Spinal cord (tissue), 10 donors: ENCODE results near the gene NR1D2. TPM values are rescaled to one million over a fixed set of nuclear protein-coding genes. Genes with fewer than 3 reads are reported as not detected.

ENCODE experiments used
- DNase-seq, 6 donors: peaks; one replicate each; pipeline versions ENCODE4 v3.0.0 to v3.0.0-alpha.2; 2013 to 2015; ENCODE audit warnings: low spot score in 6 of 6, low read depth in 4 of 6
- H3K27ac ChIP-seq: one replicate; pipeline ENCODE4 v1.5.1; 2013; ENCODE audit warnings: low read depth, low read length, control low read depth
- H3K27me3 ChIP-seq: one replicate; pipeline ENCODE4 v1.6.1; 2013; ENCODE audit warnings: low read length; ENCODE audit not compliant: control insufficient read depth, insufficient read depth
- H3K36me3 ChIP-seq: one replicate; pipeline ENCODE4 v1.6.1; 2013; ENCODE audit warnings: low read length; ENCODE audit not compliant: control insufficient read depth, insufficient read depth
- H3K4me1 ChIP-seq: one replicate; pipeline ENCODE4 v1.6.1; 2013; ENCODE audit warnings: low read length; ENCODE audit not compliant: control insufficient read depth, insufficient read depth
- H3K4me3 ChIP-seq: one replicate; pipeline ENCODE4 v1.5.1; 2013; ENCODE audit warnings: low read depth, low read length, control low read depth
- H3K9me3 ChIP-seq: one replicate; pipeline ENCODE4 v1.6.1; 2013; ENCODE audit warnings: low read length; ENCODE audit not compliant: control insufficient read depth, insufficient read depth
- WGBS: methylation state at CpG from one replicate; pipeline ENCODE4 v1.1.5; 2013; ENCODE audit warnings: missing lambda C conversion rate; ENCODE audit not compliant: insufficient coverage; 5-methylcytosine and 5-hydroxymethylcytosine counted together
- polyA plus RNA-seq, 2 donors: library from polyadenylated mRNA; unstranded; fragments of 120-200 nt; gene quantifications; one replicate each; pipeline ENCODE4 v1.2.1, GENCODE V29; 2013; ENCODE audit not compliant: insufficient read length in 2 of 2
- total RNA-seq, 2 donors: library from RNA; depleted of rRNA in 1 of 2; stranded (reverse); fragments of 120-200 nt in 1 of 2; fragments of >200 nt in 1 of 2; gene quantifications; one replicate each; pipeline versions ENCODE4 v1.2.3 to v1.2.4, GENCODE V29; 2013 to 2014
- donor health status: healthy.

The NR1D2 gene
- total and polyA plus RNA-seq, 4 donors: 26.2 to 70.9 (median 43.3) TPM

DNA sequence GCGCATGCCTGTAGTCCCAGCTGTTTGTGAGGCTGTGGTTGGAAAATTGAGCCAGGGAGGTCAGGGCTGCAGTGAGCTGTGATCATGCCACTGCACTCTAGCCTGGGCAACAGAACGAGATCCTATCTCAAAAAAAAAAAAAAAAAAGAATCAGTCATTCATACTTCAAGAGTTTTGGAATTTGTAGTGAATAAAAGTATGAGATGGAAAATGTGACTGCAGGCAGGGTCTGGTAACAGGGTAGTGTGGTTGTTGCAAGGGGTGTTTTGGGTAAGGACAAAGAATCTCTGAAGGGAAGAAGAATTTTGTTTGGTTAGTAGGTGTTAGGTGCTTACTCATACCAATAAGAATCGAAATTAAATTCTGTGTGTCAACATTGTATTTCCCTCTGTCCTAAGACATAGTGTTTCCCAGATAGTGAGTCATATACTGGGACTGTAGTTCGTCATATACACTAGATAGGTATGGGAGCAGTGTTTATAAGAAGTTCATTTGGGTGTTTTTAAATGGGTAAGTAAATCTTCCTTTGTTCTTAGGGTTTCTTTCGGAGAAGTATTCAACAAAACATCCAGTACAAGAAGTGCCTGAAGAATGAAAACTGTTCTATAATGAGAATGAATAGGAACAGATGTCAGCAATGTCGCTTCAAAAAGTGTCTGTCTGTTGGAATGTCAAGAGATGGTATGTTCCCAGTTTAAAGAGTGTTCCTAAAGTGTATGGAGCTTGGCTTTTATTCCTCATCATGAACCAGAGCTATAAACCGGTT is 14.2 kb downstream of the NR1D2 start:
- Histone ChIP-seq H3K36me3 (peaks cover 26% of the 10 kb centered on the region), H3K27ac (no peak overlapping the region), H3K27me3 (no peaks in the 10 kb centered on the region), H3K9me3 (no peaks in the 10 kb centered on the region), H3K4me1 (no peaks in the 10 kb centered on the region), H3K4me3 (no peak overlapping the region)
- DNase-seq: peak in 1 of 6 donors; percentile 10
- 50% methylated on average over 1 of the region's 7 CpGs for WGBS

DNA sequence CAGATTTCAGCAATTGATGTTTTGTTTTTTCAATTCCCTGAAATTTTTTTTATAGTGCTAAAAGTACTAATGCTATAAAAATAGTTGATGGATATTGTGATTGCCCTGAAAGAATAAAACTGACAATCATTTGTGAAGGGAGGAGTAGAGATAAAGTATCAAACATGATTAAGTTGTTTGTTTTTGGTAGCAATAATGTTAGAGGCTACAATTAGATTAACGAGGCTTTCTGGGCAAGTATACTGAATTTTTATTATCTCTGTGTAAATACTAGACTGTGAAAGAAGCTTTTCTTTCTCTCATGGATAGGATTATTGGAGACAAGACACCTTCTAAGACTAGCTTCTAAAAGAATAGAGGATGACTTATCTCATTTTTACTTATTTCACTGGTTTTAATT is 15.6 kb downstream of the NR1D2 start:
- Histone ChIP-seq H3K27ac (no peak overlapping the region), H3K4me3 (no peak overlapping the region), H3K36me3 (peaks cover 27% of the 10 kb centered on the region), H3K27me3 (no peaks in the 10 kb centered on the region), H3K9me3 (no peaks in the 10 kb centered on the region), H3K4me1 (no peaks in the 10 kb centered on the region)
- DNase-seq: no peak
- no CpG with 5 or more reads among the region's 1 CpG for WGBS

DNA sequence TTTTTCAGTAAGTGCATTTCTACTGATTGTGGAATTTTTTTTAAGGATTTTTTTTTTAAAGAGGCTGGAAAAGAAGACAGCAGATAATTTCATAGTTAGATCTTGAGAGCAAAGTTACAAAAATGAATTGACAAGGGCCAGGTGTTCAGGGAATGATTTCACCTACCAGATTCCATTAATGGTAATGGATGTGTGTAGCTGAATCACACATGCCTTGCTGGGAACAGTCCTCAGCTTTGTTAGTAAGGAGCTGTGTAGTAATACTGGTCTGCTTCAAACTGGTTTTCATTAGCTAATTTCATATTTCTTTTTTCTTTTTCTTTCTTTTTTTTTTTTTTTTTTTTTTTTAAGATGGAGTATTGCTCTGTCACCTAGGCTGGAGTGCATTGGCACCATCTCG is 16.0 kb downstream of the NR1D2 start:
- 100% methylated on average over 1 of the region's 1 CpG for WGBS
- Histone ChIP-seq H3K4me3 (no peak overlapping the region), H3K36me3 (peaks cover 27% of the 10 kb centered on the region)

DNA sequence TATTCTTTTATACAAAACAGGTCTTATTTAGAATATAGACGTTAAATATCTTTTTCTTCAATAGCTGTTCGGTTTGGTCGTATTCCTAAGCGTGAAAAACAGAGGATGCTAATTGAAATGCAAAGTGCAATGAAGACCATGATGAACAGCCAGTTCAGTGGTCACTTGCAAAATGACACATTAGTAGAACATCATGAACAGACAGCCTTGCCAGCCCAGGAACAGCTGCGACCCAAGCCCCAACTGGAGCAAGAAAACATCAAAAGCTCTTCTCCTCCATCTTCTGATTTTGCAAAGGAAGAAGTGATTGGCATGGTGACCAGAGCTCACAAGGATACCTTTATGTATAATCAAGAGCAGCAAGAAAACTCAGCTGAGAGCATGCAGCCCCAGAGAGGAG is 16.8 kb downstream of the NR1D2 start:
- no CpG with 5 or more reads among the region's 5 CpGs for WGBS
- Histone ChIP-seq H3K4me3 (no peak overlapping the region), H3K27me3 (no peaks in the 10 kb centered on the region), H3K4me1 (no peaks in the 10 kb centered on the region), H3K36me3 (peaks cover 31% of the 10 kb centered on the region), H3K9me3 (no peaks in the 10 kb centered on the region), H3K27ac (no peak overlapping the region)
- DNase-seq: no peak

More for the DNA sequence above, 16.0 kb downstream of the NR1D2 start:
- Histone ChIP-seq H3K27ac (no peak overlapping the region), H3K4me1 (no peaks in the 10 kb centered on the region), H3K27me3 (no peaks in the 10 kb centered on the region), H3K9me3 (no peaks in the 10 kb centered on the region)
- no peak for DNase-seq

DNA sequence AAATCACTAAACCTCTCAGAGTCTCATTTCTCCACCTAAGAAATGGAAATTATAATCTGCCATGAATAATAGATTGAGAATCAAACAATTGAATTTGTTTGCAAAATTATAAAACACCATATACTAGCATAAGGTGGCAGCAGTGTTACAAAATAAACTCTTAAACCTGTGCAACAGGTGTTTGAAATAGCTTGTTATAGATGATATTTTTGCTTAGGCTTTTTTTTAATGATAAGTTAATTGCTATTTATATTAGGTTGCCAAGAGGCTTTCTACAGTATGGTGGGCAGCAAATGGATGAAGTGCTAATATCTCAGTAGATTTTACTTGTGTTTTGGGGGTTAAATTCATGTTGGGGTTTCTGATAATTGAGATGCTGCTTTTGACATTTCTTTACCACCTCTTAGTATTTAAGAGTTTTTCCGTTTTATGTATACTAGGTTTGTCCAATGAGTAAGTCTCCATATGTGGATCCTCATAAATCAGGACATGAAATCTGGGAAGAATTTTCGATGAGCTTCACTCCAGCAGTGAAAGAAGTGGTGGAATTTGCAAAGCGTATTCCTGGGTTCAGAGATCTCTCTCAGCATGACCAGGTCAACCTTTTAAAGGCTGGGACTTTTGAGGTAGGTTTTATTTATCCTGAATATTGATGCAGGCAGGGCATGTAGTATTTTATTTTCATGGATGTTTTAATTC is 19.6 kb downstream of the NR1D2 start:
- WGBS: 94% methylated on average over 2 of the region's 3 CpGs
- no peaks in the 10 kb centered on the region for H3K9me3 ChIP-seq
- no peak overlapping the region for H3K4me3 ChIP-seq
- H3K36me3 ChIP-seq: peaks cover 35% of the 10 kb centered on the region
- peak in 1 of 6 donors; percentile 31 for DNase-seq
- H3K4me1 ChIP-seq: no peaks in the 10 kb centered on the region
- H3K27ac ChIP-seq: no peak overlapping the region
- no peaks in the 10 kb centered on the region for H3K27me3 ChIP-seq

DNA sequence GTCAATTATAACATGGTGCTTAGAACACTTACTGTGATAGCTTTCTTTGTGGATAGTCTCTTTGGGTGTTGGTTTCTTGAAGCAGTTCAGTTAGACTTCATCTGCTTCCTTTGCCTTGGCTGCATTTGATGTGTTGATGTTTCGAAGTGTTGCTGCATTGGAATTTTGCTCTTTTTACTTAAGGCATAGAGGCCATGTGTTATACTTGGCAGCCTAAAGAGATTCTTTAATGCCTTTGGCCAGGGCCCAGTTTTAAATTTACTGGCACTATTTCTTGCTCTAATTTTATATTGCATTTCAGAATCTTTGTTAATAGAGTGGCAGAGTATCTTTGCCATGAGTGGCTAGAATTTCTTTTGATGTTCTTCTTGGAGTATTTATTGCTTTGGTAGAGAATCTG is 21.2 kb downstream of the NR1D2 start:
- no CpG with 5 or more reads among the region's 1 CpG for WGBS
- DNase-seq: peak in 1 of 6 donors; percentile 93
- no peaks in the 10 kb centered on the region for H3K4me1 ChIP-seq

DNA sequence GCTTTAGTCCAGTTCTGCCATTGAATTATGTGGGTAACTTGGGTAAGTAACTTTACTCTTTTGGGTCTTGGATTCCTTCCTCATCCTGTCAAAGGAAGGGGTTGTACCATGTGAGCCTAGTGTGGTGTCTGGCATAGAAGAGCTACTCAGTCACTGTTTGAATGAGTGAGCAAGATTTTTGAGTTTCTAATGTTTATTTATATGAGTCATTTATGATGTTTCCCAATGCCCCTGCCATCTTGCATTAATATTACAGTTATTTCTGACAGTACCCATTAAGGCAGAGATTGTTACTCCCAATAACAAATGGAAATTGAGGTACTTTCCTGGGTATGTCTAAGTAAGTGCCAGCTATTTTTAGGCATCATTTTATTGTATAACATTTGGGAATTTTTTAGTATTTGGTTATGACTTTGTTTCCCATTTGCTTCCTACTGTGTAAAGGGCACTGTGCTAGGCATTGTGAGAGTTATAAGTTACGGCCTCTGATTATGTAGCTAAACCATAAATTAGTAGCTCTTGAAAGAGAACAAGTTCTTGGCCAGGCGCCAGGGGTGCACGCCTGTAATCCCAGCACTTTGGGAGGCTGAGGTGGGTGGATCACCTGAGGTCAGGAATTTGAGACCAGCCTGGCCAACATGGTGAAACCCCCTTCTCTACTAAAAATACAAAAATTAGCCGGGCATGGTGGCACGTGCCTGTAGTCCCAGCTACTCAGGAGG is 23.5 kb downstream of the NR1D2 start:
- H3K27me3 ChIP-seq: no peaks in the 10 kb centered on the region
- H3K4me3 ChIP-seq: no peak overlapping the region
- no peak overlapping the region for H3K27ac ChIP-seq
- H3K4me1 ChIP-seq: no peaks in the 10 kb centered on the region
- DNase-seq: no peak
- H3K36me3 ChIP-seq: peaks cover 24% of the 10 kb centered on the region
- H3K9me3 ChIP-seq: no peaks in the 10 kb centered on the region
- 90% methylated on average over 5 of the region's 5 CpGs for WGBS

More for the DNA sequence above, 21.2 kb downstream of the NR1D2 start:
- Histone ChIP-seq H3K27ac (no peak overlapping the region), H3K9me3 (no peaks in the 10 kb centered on the region), H3K36me3 (peaks cover 31% of the 10 kb centered on the region), H3K27me3 (no peaks in the 10 kb centered on the region), H3K4me3 (no peak overlapping the region)

DNA sequence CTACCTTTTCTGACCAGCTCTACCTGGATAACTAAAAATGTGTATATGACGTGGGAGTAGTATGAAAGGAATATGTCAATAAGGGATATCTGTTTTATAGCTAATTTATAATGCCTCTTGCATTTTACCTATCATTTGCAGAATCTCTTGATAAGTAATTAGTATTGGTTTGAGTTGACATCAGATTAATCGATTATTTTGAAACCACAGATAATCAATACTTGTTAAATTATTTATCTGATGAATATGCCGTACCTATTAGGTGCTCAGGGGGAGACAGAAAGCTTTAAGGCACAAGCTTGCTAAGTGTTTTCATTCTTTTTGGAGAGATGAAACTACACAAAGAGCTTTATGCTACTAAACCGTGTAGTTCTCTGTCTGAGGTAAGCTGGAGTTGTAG is 24.3 kb downstream of the NR1D2 start:
- WGBS: 100% methylated on average over 1 of the region's 4 CpGs
- DNase-seq: no peak
- Histone ChIP-seq H3K36me3 (peaks cover 19% of the 10 kb centered on the region), H3K9me3 (no peaks in the 10 kb centered on the region), H3K4me3 (no peak overlapping the region), H3K27ac (no peak overlapping the region), H3K27me3 (no peaks in the 10 kb centered on the region), H3K4me1 (no peaks in the 10 kb centered on the region)

DNA sequence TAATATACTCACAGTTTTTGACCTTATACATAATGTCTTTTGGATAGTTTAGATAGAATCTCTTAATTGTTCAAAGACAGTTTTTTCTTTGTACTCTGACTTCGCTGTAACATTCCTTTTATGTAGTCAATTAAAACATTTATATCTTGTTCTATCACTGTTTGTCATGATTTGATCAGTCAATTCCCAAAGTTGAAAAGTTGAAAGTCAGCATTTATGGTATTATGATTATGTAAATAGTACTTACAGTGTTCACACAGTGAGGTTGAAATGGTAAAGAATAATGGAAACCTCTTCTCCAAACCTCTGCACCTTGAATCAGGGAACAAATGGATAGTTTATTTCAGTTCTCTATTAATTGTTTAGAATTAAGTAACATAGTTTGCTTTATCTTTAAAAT is 26.6 kb downstream of the NR1D2 start:
- H3K27ac ChIP-seq: no peak overlapping the region
- H3K27me3 ChIP-seq: no peaks in the 10 kb centered on the region
- no peak for DNase-seq
- peaks cover 14% of the 10 kb centered on the region for H3K36me3 ChIP-seq
- H3K4me1 ChIP-seq: no peaks in the 10 kb centered on the region
- H3K9me3 ChIP-seq: no peaks in the 10 kb centered on the region
- no peak overlapping the region for H3K4me3 ChIP-seq
- WGBS: no CpG with 5 or more reads among the region's 1 CpG
